Fibroblast of skin of right quadriceps (primary cell): Measurements from ENCODE around the gene PIP5K1C.
A peak's percentile ranks its signal among the peaks of the same experiment; 100 is the strongest.
"Not testable (repeated sequence)": the region's sequence is repeated elsewhere in the genome, so short reads cannot be mapped to it uniquely, and the experiment has no call there.

Experiments used
- DNase-seq: peaks from one replicate; pipeline ENCODE4 v3.0.0-alpha.2; 2013

PIP5K1C gene

DNA sequence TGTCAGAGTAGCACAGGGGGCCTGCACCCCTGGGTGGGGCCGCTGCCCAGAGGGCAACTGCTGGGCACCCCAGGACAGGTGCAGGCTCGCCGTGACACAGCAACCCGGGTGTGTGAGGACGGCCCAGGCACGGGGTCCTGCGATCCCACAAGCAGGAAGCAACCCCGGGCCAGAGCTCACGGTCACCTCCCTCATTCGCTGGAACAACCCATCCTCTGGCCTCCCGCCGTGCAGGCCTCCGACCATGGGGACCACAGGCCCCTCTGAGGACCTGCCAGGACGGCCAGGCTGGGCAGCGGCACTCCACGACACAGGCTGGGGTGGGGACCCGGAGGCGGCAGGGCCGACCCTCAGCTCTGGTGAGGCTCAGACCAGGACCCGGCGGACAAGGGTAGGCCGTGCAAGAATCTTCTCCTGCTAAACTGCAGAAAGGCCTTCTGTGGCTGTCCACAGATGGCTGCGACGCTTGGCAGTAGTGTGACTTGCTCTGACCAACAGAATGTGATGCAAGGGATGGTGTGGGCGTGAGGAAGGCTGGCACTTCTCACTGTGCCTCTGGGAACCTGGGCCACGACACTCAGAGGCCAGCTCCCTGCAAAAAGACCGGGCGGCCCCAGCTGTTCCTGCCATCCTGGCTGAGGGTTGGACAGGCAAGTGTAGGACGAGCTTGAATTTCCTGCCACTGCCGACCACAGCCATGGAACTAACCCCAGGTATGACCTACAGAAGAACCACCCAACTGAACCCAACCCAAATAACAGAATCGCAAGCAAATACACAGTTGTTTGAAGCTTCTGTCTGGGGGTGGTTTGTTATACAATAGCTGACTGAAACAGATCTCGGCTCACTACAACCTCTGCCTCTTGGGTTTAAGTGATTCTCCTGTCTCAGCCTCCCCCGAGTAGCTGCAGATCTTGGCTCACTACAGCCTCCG lies 26.5 kb downstream of the PIP5K1C start:
- no peak for DNase-seq

DNA sequence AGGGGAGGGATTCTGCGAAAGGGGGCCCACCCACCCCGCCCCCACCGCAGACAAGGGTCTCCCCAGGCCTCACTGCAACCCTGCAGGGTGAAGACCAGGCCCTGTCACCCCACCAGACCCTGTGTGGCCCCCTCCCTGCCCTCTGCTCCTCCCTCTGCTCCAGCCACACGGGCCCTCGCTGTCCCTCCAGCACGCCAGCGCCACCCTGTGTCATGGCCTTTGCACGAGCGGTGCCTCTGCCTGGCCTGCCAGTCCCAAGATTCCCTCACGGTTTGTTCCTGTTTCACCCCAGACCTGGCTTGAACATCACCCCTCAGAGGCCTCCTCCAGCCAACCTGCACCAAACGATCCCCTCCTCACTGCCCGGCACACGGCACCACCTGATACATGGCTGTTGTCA lies 27.3 kb downstream of the PIP5K1C start:
- DNase-seq = no peak

DNA sequence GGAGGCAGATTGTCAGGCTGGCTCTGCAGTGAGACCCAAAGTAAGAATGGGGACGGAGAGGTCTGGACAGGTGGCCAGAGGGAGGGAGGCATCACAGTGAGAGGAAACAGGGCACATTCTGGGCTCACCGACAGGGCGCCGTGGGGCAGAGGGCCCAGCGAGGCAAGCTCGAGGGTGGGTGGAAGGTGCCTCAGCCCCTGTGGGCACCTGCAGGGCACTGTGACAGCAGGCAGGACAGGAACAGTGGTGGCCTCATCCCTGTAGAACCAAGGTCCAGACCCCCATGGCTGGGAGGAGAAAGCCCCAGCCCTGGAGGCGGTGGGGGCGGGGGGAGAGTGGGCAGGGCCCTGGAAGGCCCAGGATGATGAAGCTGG lies 27.7 kb downstream of the PIP5K1C start:
- no peak for DNase-seq

DNA sequence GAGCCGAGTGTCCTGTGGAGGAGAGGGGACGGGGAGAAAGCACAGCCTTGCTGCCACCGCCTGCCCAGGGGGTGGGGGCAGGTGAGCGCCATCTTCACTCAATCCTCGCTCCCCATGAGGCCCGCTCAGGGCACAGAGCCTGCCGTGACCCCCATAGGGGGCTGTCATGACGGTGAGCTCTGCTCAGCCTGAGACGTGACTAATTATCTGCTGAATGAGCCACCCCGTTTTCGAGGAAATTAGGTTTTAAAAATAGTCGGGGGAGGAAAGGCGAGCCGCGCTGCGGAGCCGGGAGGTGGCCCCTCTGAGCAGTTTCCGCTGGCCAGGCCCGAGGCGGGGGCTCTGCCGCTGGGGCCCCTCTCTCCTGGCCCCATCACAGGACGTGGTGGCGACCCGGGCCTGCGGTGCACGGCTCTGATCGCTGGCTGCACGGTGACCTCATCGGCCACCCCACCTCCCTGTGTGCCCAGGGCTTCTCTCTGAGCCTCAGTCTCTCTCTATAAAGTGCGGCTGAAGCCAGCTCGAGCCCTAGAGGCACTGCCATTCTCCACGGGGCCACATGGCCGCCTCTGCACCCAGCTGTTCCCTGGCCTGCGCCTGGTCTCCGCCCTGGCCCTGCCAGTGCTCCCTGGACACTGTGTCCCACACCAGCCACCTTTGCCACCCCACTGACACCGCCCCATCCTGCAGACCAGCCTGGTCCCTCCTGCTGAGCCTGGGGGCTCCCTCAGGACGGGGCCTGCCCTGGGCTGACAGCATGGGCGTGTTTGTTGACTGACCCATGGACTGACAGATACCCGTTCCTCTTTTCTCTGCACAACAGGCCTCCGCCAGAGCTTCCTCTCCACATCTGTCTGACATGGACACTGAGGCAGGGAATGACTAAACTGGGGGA lies 28.3 kb downstream of the PIP5K1C start:
- DNase-seq = peak; percentile 16

DNA sequence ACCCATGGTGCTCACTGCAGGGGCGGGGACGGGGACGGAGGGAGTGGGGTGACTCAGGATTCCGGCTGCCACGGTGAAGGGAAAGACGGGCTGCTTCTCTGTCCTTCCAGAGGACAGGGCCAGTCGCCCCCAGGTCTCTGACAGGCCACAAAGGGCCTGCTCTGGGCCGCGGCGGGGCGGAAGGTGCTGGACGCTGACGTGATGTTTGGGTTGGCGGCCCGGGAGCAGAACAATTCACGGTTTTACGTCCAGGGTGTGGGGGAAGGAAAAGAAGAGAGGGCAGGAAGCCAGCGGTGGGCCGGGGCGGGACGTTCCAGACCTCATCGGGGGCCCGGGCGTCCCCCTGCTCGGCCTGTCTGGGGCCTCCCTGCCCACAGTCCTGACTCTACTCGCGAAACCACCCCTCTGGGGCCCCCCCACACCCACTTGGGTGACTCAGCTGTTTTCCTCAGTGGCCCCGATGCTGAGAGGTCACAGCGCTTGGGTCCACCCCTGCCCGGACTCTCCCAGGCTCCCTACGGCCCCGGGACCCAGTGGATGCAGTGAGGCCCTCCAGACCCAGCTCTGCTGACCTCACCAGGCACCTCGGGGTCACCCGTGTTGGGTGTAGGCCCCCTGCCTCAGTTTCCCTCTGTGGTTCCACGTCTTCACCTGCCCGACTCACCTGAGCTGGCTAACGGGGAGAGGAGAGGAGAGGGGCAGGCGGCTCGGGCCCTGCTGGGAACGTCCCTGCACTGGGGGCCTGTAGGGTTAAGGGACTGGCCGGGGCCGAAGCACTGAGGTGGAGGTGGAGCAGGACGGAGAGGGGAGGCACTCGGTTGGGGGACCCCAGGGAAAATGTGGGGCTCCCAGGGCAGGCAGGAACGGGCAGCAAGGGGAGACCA lies 29.2 kb downstream of the PIP5K1C start:
- peak; percentile 51 for DNase-seq

DNA sequence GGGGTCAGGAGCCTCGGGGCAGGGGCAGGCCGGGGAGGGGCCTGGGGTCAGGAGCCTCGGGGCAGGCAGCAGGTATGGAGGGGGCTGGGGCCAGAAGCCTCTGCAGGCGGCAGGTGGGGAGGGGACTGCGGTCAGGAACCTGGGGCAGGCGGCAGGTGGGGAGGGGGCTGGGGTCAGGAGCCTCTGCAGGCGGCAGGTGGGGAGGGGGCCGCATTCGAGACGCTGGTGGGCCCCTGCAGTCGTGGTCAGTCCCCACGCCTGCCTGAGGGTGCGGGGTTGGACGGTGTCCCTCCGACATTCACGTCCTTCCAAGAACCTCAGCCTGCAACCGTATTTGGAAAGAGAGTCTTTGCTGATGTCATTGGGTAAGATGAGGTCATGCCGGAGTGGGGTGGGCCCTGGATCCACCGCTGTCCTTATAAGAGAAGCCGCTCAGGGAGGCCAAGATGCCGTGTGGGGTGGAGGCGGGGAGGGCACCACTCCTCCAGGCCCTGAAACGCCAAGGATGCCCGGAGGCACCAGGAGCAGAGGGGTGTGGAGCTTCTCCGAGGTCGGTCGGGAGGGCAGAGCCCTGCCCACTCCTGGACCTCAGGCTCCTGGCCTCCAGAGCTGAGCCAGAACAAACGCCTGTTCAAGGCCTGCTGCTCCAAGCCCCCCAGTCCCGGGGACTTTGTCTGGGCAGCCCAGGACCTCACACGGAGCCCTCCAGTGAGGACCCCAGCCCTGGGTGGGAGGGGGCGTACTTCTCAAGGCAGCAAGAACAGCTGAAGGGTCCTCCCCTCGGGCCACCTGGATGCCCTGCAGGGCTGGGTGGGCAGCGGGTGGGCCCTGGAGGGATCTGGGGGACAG lies 30.1 kb downstream of the PIP5K1C start:
- DNase-seq = peak; percentile 73

DNA sequence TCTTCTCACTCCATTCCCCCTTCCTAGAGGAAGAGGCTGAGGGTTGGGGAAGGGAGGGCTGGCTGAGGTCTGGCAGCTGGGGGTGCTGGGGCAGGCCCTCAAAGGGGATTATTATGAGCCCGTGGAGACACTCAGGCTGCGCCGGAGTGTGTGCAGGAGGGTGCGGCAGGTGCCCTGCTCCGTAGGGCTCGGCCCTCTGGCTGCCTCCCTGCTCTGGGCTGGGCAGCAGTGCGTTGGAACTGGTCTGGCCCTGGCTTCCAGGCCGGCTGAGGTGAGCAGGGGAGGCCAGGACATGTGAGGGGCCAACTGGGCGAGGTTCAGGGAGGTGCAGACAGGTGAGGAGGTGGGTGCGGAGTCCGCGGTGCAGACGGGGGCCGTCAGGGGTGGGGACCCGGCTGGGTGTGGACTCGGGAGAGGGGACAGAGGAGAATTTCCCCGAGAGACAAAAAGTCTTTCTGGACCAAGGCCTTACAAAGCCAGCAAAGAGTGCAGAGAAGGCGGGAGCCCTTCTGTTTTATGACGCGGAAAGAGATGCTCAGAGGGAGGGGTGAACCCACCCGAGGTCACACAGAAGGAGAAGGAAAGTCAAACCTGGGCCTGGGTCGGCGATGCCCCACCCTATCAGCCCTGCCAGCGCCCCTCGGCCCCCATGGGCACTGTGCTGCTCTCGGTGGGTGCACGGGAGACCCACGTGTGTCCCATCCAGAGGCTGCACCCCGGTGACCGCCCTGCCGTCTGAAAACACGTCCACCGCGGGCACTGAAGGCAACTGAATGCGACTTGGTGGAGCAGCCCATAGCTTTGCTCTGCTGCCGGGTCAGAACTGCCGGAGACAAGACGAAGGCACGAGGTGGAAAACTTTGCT lies 31.0 kb downstream of the PIP5K1C start:
- DNase-seq = no peak

DNA sequence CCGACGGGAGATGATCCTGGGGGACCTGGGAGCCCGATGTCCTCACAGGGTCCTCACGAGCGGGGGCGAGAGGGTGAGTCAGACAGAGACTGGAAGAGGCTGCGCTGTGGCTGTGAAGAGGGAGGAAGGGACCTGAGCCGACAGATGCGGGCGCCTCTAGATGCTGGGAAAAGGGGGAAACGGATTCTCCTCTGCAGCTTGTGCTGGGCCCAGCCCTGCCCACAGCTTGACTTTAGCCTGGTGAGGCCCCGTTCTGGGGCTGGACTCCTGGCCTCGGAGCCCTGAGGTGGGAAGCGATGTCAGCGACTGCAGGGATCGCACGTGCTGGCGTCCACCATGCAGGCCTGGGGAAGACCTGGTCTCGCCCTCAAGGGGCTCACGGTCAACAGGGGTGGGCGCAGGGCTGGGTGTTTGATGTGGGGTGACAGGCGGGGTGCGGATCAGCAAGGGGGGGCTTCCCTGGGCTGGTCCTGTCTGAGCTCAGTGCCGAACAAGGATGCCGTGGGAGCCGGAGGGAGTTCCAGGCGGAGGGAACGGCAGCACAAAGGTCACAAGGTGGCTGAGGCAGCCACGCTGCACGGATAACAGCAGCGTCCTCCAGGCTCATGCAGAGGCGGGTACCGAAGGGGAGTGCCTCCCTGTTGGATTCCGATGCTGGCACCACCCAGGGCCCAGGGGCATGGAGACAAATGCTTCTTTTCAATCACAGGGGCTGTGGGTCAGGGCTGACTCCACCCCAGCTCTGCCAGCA lies 31.8 kb downstream of the PIP5K1C start:
- DNase-seq = peak; percentile 18

DNA sequence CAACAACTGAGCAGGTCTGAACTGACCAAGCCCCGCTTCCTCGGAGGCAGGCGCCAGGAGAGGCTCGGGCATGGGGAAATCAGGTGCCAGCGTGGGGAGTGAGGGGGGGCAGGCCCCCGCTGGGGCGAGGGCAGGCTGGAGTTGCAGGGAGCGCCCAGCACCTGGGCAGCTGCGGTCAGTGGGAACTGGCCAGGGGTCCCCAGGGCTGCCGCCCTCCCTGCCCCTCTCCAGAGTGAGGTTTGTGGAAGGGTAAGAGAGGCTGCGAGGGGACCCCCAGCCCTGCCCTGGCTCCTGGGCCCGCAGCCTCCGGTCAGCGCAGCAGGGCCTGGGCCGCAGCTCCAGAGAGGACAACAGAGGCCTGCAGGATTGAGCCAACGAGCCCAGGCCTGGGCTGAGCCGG lies 32.5 kb downstream of the PIP5K1C start:
- no peak for DNase-seq

DNA sequence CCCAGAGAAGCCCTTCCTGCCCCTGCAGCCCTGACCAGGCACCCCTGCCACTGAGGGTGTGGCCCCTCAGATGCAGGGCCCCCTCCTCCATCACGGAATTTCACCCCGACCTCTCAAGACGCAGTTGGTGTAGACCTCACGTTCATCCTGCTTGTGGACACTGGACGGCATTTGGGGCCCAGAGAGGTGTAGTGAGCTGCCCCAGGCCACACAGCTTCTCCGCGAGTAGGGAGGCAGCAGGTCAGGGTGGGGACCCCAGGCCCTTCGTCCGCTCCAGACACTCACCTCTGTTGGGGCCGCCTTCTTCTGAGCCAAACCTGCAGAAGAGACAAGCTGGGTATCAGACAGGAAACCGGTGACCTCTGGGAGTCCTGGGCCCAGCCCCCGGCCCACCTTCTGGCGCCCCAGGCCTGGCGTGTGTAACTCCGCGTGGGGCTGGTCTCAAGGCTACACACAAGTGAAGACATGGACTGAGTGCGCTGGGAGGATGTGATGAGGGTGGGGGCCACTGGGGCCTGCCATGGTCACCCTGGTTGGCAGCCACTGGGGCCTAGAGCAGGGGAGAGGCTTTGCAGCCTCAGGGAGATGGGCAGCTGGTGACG lies 33.1 kb downstream of the PIP5K1C start:
- DNase-seq = no peak

DNA sequence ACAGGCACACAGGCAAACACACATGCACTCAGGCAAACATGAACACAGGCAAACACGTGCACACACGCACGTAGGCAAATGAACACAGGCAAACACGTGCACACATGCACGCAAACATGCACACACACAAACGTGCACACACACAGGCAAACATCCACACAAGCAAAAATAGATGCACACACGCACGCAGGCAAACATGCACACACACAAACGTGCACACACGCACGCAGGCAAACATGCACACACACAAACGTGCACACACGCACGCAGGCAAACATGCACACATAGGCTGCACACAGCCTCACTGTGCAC lies 33.8 kb downstream of the PIP5K1C start:
- not testable (repeated sequence) for DNase-seq

DNA sequence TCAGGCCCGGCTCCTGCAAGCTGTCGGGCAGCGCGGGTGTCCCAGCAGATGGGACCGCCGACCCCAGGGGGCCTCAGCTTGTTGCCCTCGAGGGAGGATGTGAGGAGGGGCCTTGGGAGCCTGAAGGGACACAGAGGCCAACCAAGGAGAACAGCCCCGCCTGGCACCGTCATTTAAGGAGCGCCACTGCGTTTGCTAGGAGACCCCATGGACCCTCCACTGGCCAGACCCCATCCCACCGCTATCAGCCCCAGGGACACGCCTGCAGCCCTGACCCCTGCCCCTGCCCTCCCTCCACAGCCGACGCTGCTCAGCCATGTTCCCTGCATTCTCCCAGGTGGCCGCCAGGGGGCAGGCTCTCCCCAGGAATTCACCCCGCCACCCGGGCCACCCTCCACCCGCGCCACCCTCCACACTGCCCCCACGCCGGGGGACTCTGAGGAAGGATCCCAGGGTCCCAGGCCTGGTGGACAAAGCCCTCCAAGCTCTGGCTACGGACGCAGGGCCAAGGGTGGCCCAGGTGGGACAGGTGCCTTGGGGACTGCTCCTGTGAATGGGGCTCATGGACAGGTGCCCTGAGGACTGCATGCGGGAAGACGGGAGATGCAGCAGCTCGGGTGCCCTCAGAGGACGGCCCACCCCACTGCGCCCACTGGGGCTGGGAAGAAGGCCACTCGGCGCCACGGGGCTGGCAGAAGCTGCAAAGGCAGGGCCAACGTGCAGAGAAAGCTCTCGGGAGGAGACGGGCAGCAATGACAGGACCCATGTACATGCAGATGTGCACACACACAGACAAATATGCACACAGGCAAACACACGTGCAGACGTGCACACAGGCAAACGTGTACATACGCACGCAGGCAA lies 34.4 kb downstream of the PIP5K1C start:
- no peak for DNase-seq

DNA sequence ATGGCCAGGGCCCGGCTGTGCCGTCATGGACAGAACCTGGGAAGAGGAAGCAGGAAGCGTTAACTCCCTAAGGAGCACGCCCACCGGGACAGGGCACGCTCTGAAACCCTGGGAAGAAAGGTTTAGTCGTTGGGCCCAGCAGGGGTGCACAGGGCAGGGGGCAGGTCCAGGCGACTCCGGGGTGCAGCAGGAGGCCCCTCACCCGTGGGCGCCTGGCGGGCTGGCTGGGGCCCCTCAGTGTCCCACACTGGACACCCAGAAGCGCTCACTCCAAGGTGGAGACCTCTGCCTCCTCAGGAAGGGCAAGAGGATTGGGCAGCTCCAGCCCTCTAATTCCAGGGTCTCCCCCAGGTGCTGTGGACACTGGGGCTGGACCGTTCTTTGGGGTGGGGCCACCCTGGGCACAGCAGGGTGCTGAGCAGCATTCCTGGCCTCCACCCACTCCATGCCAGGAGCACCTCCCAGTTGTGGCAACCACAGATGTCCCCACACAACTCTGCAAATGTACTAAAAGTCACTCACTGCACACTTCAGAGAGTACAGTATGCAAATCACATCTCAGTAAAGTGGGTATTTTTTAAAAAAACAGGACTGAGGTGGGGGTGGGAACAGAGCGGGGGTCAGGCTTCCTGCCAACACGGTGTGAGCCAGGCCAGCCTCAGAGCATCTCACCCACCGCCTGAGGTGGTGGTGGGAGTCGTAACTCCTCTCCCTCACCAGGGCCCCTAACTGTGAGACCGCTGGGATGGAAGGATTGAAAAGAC lies 35.2 kb downstream of the PIP5K1C start:
- DNase-seq = no peak

DNA sequence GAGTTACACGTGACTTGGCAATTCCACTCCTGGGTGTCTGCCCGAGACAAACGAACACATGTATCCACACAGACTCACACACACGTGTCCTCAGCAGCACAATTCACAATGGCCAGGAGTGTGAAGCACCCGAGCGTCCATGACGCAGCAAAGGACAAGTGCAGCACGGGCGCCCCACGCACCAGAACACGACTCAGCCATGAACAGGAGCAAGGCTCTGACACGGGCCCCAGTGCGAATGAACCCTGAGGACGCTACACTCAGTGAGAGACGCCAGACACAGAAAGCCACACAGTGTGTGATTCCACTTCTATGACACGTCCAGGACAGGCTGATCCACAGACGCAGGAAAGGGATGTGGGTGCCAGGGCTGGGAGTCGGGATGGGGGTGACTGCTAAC lies 36.4 kb downstream of the PIP5K1C start:
- DNase-seq = no peak

DNA sequence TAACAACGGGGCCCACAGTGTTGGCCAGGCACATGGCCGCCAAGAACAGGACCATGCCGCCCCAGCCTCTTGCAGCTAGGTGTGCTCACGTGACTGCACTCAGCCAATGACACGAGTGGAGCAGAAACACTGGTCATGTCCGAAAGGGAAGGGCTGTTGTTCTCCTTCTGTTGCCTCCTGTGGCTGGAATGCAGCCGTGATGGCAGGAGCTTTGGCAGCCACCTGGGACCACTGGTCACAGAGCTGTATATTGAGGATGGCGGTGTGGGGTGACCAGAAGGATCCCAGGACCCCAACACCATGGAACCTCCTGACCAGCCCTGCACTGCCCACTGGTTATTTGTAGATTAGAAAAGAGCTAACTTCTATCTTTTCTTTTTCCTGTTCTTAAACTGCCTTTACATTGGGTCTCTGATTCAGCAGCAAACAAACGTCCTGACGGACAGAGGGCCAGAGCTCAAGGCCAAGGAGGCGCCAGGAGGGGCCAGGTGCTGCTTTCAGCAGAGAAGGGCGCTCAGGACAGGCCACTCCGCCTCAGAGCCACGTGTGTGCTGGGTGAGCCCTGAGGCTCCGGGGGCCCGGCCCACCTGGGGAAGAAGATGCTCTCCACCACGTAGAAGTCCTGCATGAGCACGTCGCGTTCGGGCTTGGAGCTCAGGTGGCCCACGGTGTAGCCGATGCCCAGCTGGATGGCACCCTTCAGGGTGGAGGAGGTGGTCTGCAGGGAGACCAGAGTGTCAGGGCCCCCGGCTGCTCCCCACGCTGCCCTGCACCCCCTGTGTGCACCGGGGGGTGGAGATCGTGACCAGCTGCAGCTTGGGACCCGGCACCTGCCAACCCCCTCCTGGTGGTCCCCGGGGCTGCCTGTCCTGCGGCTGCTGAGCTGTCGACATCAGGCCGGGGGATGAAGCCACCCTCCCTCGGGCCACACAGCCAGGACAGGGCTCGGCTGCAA lies 38.7 kb downstream of the PIP5K1C start:
- no peak for DNase-seq

DNA sequence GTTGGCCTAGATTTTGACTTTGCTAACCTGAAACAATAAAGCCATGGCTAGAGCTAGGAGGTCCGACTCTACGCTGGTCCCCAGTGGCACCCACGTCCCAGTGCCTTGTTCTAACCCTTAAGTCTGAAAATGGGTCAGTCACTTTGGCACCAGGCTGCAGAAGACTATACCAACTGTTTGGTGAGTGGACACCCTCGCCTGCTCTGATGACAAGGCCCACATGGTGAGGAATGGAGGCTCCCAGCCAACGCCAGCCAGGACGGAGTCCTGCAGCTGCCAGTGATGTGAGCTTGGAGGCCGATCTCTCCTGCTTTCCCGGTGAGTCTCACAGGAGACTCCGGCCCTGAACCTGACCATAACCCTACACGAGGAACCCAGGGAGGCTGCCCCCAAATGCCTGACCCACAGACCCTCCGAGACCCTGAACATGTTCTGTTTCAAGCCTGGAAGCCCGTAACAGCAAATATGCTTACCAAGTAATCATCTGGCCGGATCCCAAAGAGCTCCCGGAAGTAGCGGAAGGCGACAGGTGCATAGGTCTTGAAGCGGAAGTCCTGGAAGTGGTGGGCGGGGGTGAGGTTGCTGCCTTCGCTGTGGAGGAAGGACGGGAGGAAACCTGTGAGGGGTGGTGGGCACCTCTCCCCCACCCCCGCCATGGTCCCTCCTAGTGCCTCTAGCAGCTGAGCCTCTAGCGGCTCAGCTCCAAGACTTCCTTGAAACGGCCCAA lies 39.6 kb downstream of the PIP5K1C start:
- DNase-seq = no peak
